PFSK-1 (cell line): ENCODE measurements around the gene ZNF346.

ENCODE experiments used
- POLR2AphosphoS5 ChIP-seq: IDR thresholded peaks from 2 replicates; pipeline ENCODE4 v1.6.1; 2012; ENCODE audit warnings: low read depth, mild to moderate bottlenecking, control low read depth, low read length, moderate library complexity
- SIN3A ChIP-seq: IDR thresholded peaks from 2 replicates; pipeline ENCODE4 v1.6.1; 2012; ENCODE audit warnings: mild to moderate bottlenecking, low read length, moderate library complexity, borderline replicate concordance; ENCODE audit not compliant: insufficient read depth
- TAF1 ChIP-seq: IDR thresholded peaks from 2 replicates; pipeline ENCODE4 v1.6.1; 2012; ENCODE audit warnings: low read length, control low read depth, borderline replicate concordance; ENCODE audit not compliant: insufficient read depth
- TF ChIP-seq, protein P1 (sequence below), 2 experiments: IDR thresholded peaks; 2 replicates each; pipeline versions ENCODE4 v1.6.1 to v1.8.0; 2011 to 2012; ENCODE audit warnings: low read depth in 2 of 2, low read length in 2 of 2, control low read depth in 1 of 2, inconsistent platforms in 1 of 2, mild to moderate bottlenecking in 1 of 2, moderate library complexity in 1 of 2; ENCODE audit not compliant: insufficient read depth in 1 of 2

DNA sequence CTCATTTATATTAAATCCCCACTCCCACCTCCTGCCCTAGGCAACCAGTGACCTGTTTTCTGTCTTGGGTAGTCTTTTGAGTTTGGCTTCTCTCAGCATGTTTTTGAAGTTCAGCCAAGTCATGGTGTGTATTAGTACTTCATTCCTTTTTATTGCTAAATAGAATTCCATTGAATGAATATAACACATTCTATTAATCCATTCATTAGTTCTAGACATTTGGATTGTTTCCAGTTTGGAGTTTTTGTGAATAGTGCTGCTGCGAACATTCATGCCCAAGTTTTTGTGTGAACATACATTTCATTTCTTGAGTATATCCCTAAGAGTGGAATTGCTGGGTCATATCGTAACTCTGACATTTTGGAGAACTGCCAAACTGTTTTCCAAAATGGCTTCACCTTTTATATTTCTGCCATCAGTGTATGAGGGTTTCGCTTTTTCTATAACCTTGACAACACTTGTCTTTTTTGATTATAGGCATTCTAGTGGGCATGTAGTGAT lies 2.7 kb downstream of the ZNF346 start:
- TF ChIP-seq, protein P1, sequence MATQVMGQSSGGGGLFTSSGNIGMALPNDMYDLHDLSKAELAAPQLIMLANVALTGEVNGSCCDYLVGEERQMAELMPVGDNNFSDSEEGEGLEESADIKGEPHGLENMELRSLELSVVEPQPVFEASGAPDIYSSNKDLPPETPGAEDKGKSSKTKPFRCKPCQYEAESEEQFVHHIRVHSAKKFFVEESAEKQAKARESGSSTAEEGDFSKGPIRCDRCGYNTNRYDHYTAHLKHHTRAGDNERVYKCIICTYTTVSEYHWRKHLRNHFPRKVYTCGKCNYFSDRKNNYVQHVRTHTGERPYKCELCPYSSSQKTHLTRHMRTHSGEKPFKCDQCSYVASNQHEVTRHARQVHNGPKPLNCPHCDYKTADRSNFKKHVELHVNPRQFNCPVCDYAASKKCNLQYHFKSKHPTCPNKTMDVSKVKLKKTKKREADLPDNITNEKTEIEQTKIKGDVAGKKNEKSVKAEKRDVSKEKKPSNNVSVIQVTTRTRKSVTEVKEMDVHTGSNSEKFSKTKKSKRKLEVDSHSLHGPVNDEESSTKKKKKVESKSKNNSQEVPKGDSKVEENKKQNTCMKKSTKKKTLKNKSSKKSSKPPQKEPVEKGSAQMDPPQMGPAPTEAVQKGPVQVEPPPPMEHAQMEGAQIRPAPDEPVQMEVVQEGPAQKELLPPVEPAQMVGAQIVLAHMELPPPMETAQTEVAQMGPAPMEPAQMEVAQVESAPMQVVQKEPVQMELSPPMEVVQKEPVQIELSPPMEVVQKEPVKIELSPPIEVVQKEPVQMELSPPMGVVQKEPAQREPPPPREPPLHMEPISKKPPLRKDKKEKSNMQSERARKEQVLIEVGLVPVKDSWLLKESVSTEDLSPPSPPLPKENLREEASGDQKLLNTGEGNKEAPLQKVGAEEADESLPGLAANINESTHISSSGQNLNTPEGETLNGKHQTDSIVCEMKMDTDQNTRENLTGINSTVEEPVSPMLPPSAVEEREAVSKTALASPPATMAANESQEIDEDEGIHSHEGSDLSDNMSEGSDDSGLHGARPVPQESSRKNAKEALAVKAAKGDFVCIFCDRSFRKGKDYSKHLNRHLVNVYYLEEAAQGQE (IDR thresholded peaks at IDR 0.05; ENCODE audit: insufficient read depth in 1 of 2, low read depth in 2 of 2, low read length in 2 of 2): no peak
- TF ChIP-seq POLR2AphosphoS5 (no peak), TAF1 (no peak), SIN3A (no peak)
